ENCODE results near the gene FZD10. TPM values are rescaled to one million over a fixed set of nuclear protein-coding genes. Genes with fewer than 3 reads are reported as not detected.

The FZD10 gene
- total and polyA plus RNA-seq, 2 experiments from 2014 or later: 0.11 to 0.45 TPM

- H3K9me3 Mint-ChIP-seq: peaks cover 98% of the 10 kb centered on the region; the same call in 2 of the 3 replicates
- no peaks in the 10 kb centered on the region for H3F3A ChIP-seq (replicated peaks; ENCODE audit: low read depth)
- H3K4me3 ChIP-seq: no peak overlapping the region
- DNase-seq (ENCODE audit: low spot score) (no peak), ATAC-seq (no peak)
- H3K36me3 Mint-ChIP-seq (ENCODE audit: low read depth): peaks cover 57% of the 10 kb centered on the region
- no peaks in the 10 kb centered on the region; the same call in 1 of the 2 replicates for H3K36me3 ChIP-seq (ENCODE audit: insufficient read depth)
- H3K27me3 Mint-ChIP-seq (ENCODE audit: insufficient read depth, low read depth, poor library complexity): peaks cover 9% of the 10 kb centered on the region
- no peaks in the 10 kb centered on the region for H3K79me2 ChIP-seq (replicated peaks; ENCODE audit: insufficient read depth)
- H4K20me1 ChIP-seq (replicated peaks; ENCODE audit: insufficient read depth): no peaks in the 10 kb centered on the region
- H3K4me1 ChIP-seq (ENCODE audit: insufficient read depth): no peaks in the 10 kb centered on the region
- H3K4me2 ChIP-seq: no peak overlapping the region
- H3K4me3 Mint-ChIP-seq: no peak overlapping the region
- peaks cover 6% of the 10 kb centered on the region; the same call in 1 of the 2 replicates for H3K27me3 ChIP-seq (ENCODE audit: insufficient read depth)
- no peak overlapping the region for H3K27ac Mint-ChIP-seq
- H3K9me2 ChIP-seq (ENCODE audit: insufficient read depth): no peaks in the 10 kb centered on the region
- H3K27ac ChIP-seq (ENCODE audit: low read depth): no peak overlapping the region
- H3K4me1 Mint-ChIP-seq: no peaks in the 10 kb centered on the region
- no peak overlapping the region for H2AFZ ChIP-seq
- TF ChIP-seq REST (IDR thresholded peaks at IDR 0.05; ENCODE audit: unreplicated experiment): no peak
- no peak for TF ChIP-seq ZNF462 (CRISPR knock-in tag; IDR thresholded peaks at IDR 0.05)
- TF ChIP-seq NANOG (IDR thresholded peaks at IDR 0.05; ENCODE audit: borderline replicate concordance): no peak
- no peak for TF ChIP-seq ZNF331 (CRISPR knock-in tag; IDR thresholded peaks at IDR 0.05; ENCODE audit: low read depth)
- TF ChIP-seq JUNB (IDR thresholded peaks at IDR 0.05; ENCODE audit: unreplicated experiment): no peak
- TF ChIP-seq STAT1 (IDR thresholded peaks at IDR 0.05; ENCODE audit: unreplicated experiment): no peak
- no peak for TF ChIP-seq CREB1 (CRISPR knock-in tag; IDR thresholded peaks at IDR 0.05; ENCODE audit: low read depth)
- no peak for TF ChIP-seq POLR2AphosphoS5 (IDR thresholded peaks at IDR 0.05; ENCODE audit: low read depth)
- no peak for TF ChIP-seq ETS1 (IDR thresholded peaks at IDR 0.05)
- no peak for TF ChIP-seq EZH2 (IDR thresholded peaks at IDR 0.05; ENCODE audit: low read depth, unreplicated experiment)
- TF ChIP-seq ZNF114 (CRISPR knock-in tag; IDR thresholded peaks at IDR 0.05): no peak
- no peak for TF ChIP-seq CTCF (conservative IDR thresholded peaks at IDR 0.05; ENCODE audit: low read depth in 2 of 2)
- no peak for TF ChIP-seq EZH2phosphoT487 (IDR thresholded peaks at IDR 0.05; ENCODE audit: unreplicated experiment)
These were observed 16.5 kb upstream of the FZD10 start for GRCh38 chr12:130145731-130146130.

All from GM23338 (cell line).